Tibial nerve (tissue), 4 donors: ENCODE results near the gene DLGAP4.

Experiments
- CTCF ChIP-seq, 5 experiments: fragments of 200-600 bp in 3 of 5; fragments of 450-650 bp in 2 of 5; sonication (generic) in 3 of 5; IDR thresholded peaks; one replicate each; pipeline ENCODE4 v1.5.1; 2016 to 2019; ENCODE audit warnings: antibody characterized with exemption in 5 of 5, mild to moderate bottlenecking in 3 of 5, moderate library complexity in 2 of 5
- EP300 ChIP-seq, 2 donors: sonication (generic); formaldehyde crosslinking; IDR thresholded peaks; one replicate each; pipeline ENCODE4 v1.6.1; 2017; ENCODE audit warnings: antibody characterized with exemption in 2 of 2, mild to moderate bottlenecking in 1 of 2
- POLR2A ChIP-seq, 2 donors: fragments of 450-650 bp; IDR thresholded peaks; one replicate each; pipeline ENCODE4 v1.6.1; 2017; ENCODE audit warnings: antibody characterized with exemption in 2 of 2, mild to moderate bottlenecking in 2 of 2, moderate library complexity in 2 of 2

GRCh38 chr20:36308986-36309385 lies 2.8 kb downstream of the DLGAP4 start:
- TF ChIP-seq CTCF (IDR thresholded peaks at IDR 0.05) (no peak), EP300 (IDR thresholded peaks at IDR 0.05) (no peak), POLR2A (IDR thresholded peaks at IDR 0.05) (no peak)
